IPS-15b (cell line): Measurements from ENCODE around the gene ARHGAP25.

Experiments used
- H3K27me3 ChIP-seq: one replicate; pipeline ENCODE4 v1.6.1; 2013; ENCODE audit warnings: low read length; ENCODE audit not compliant: control insufficient read depth, insufficient read depth
- H3K36me3 ChIP-seq: one replicate; pipeline ENCODE4 v1.6.1; 2013; ENCODE audit warnings: low read length; ENCODE audit not compliant: control insufficient read depth, insufficient read depth
- H3K4me1 ChIP-seq: one replicate; pipeline ENCODE4 v1.6.1; 2013; ENCODE audit warnings: mild to moderate bottlenecking, low read length; ENCODE audit not compliant: control insufficient read depth, insufficient read depth
- H3K4me3 ChIP-seq: one replicate; pipeline ENCODE4 v1.5.1; 2013; ENCODE audit warnings: low read depth, low read length
- H3K9ac ChIP-seq: one replicate; pipeline ENCODE4 v1.6.1; 2013; ENCODE audit warnings: low read depth, mild to moderate bottlenecking, low read length
- H3K9me3 ChIP-seq: one replicate; pipeline ENCODE4 v1.6.1; 2013; ENCODE audit warnings: mild to moderate bottlenecking, low read length; ENCODE audit not compliant: control insufficient read depth, insufficient read depth

Gene ARHGAP25

GRCh38 chr2:68862889-68863288 is 128.3 kb downstream of the ARHGAP25 start:
- no peaks in the 10 kb centered on the region for H3K36me3 ChIP-seq
- no peaks in the 10 kb centered on the region for H3K9me3 ChIP-seq
- no peak overlapping the region for H3K4me3 ChIP-seq
- H3K4me1 ChIP-seq = no peaks in the 10 kb centered on the region
- peaks cover 3% of the 10 kb centered on the region for H3K27me3 ChIP-seq
- H3K9ac ChIP-seq = no peak overlapping the region

GRCh38 chr2:68863996-68864395 is 129.4 kb downstream of the ARHGAP25 start:
- Histone ChIP-seq H3K4me1 (no peaks in the 10 kb centered on the region), H3K9me3 (no peaks in the 10 kb centered on the region), H3K36me3 (no peaks in the 10 kb centered on the region), H3K9ac (no peak overlapping the region), H3K4me3 (no peak overlapping the region), H3K27me3 (peaks cover 3% of the 10 kb centered on the region)

GRCh38 chr2:68865108-68865507 is 130.5 kb downstream of the ARHGAP25 start:
- Histone ChIP-seq H3K9me3 (no peaks in the 10 kb centered on the region), H3K4me1 (no peaks in the 10 kb centered on the region), H3K4me3 (no peak overlapping the region), H3K27me3 (peaks cover 3% of the 10 kb centered on the region), H3K9ac (no peak overlapping the region), H3K36me3 (no peaks in the 10 kb centered on the region)

GRCh38 chr2:68870215-68870614 is 135.6 kb downstream of the ARHGAP25 start:
- no peaks in the 10 kb centered on the region for H3K27me3 ChIP-seq
- H3K9ac ChIP-seq = no peak overlapping the region
- H3K9me3 ChIP-seq = no peaks in the 10 kb centered on the region

GRCh38 chr2:68871159-68871764 is 136.7 kb downstream of the ARHGAP25 start, which contains the start of gene BMP10:
Gene BMP10 (minus strand): TSS chr2:68871397. CDS start chr2:68871358, 39 bp downstream.
- H3K27me3 ChIP-seq = no peaks in the 10 kb centered on the region
- H3K4me3 ChIP-seq = no peak within 1 kb of the TSS
- no peak within 1 kb of the TSS for H3K9ac ChIP-seq
- H3K4me1 ChIP-seq = no peaks in the 10 kb centered on the region
- H3K9me3 ChIP-seq = no peaks in the 10 kb centered on the region
- no peaks in the 10 kb centered on the region for H3K36me3 ChIP-seq

More at GRCh38 chr2:68870215-68870614, 135.6 kb downstream of the ARHGAP25 start:
- no peaks in the 10 kb centered on the region for H3K36me3 ChIP-seq
- H3K4me3 ChIP-seq = no peak overlapping the region
- no peaks in the 10 kb centered on the region for H3K4me1 ChIP-seq
